Progenitor cell of endocrine pancreas (in vitro differentiated cells): Measurements from ENCODE around the gene HABP4. TPM values are rescaled to one million over a fixed set of nuclear protein-coding genes. Genes with fewer than 3 reads are reported as not detected.
A peak's percentile ranks its signal among the peaks of the same experiment; 100 is the strongest.

Experiments
- DNase-seq: peaks from one replicate; pipeline ENCODE4 v3.0.0; 2021; ENCODE audit warnings: low spot score; ENCODE audit not compliant: unreplicated experiment
- H3K27ac Mint-ChIP-seq: 2 replicates; pipeline ENCODE4 v1.8.0; 2021; ENCODE audit warnings: mild to moderate bottlenecking, moderate library complexity, mixed read lengths
- H3K27me3 Mint-ChIP-seq: 2 replicates; pipeline ENCODE4 v1.8.0; 2021; ENCODE audit warnings: mixed read lengths
- H3K36me3 Mint-ChIP-seq: 2 replicates; pipeline ENCODE4 v1.8.0; 2022; ENCODE audit warnings: mixed read lengths; ENCODE audit not compliant: insufficient read depth
- H3K4me1 Mint-ChIP-seq: 2 replicates; pipeline ENCODE4 v1.8.0; 2021; ENCODE audit warnings: low read depth, mixed read lengths
- H3K4me3 Mint-ChIP-seq: 2 replicates; pipeline ENCODE4 v1.8.0; 2021; ENCODE audit warnings: low read depth, mild to moderate bottlenecking, moderate library complexity, mixed read lengths
- H3K9me3 Mint-ChIP-seq: 2 replicates; pipeline ENCODE4 v1.8.0; 2021; ENCODE audit warnings: low read depth, mixed read lengths
- CTCF ChIP-seq: fragments of 200-600 bp; sonication (generic); IDR thresholded peaks from one replicate; pipeline ENCODE4 v1.5.0; 2021; ENCODE audit warnings: antibody characterized with exemption, mild to moderate bottlenecking; ENCODE audit not compliant: unreplicated experiment
- total RNA-seq: library from RNA; stranded (reverse); gene quantifications from 2 replicates; pipeline ENCODE4 v1.2.1, GENCODE V29; 2021

The HABP4 gene
- total RNA-seq, 1 donor from 2014 or later, result 15.5 TPM

- no peak overlapping the region for H3K4me3 Mint-ChIP-seq
- DNase-seq, result no peak
- H3K4me1 Mint-ChIP-seq, result peaks cover 4% of the 10 kb centered on the region
- no peak overlapping the region for H3K27ac Mint-ChIP-seq
- H3K27me3 Mint-ChIP-seq, result no peaks in the 10 kb centered on the region
- TF ChIP-seq CTCF, result no peak
- peaks cover 21% of the 10 kb centered on the region for H3K36me3 Mint-ChIP-seq
- H3K9me3 Mint-ChIP-seq, result no peaks in the 10 kb centered on the region
These were observed 33.9 kb downstream of the HABP4 start for GRCh38 chr9:96483733-96484390.

- Mint-ChIP-seq H3K36me3 (peaks cover 23% of the 10 kb centered on the region), H3K4me1 (peaks cover 4% of the 10 kb centered on the region), H3K27me3 (no peaks in the 10 kb centered on the region), H3K9me3 (no peaks in the 10 kb centered on the region), H3K4me3 (no peak overlapping the region), H3K27ac (no peak overlapping the region)
- no peak for TF ChIP-seq CTCF
- no peak for DNase-seq
These were observed 34.6 kb downstream of the HABP4 start for GRCh38 chr9:96484521-96484931.

GRCh38 chr9:96485280-96485679 lies 35.3 kb downstream of the HABP4 start:
- H3K27ac Mint-ChIP-seq, result no peak overlapping the region
- H3K4me3 Mint-ChIP-seq, result no peak overlapping the region
- DNase-seq, result no peak
- no peaks in the 10 kb centered on the region for H3K9me3 Mint-ChIP-seq
- no peaks in the 10 kb centered on the region for H3K27me3 Mint-ChIP-seq
- peaks cover 5% of the 10 kb centered on the region for H3K4me1 Mint-ChIP-seq
- peaks cover 29% of the 10 kb centered on the region for H3K36me3 Mint-ChIP-seq
- TF ChIP-seq CTCF, result no peak

- Mint-ChIP-seq H3K36me3 (peaks cover 31% of the 10 kb centered on the region), H3K4me3 (no peak overlapping the region), H3K9me3 (no peaks in the 10 kb centered on the region), H3K4me1 (peaks cover 12% of the 10 kb centered on the region), H3K27me3 (no peaks in the 10 kb centered on the region), H3K27ac (peak overlapping the region; percentile 16)
- TF ChIP-seq CTCF, result no peak
- DNase-seq, result no peak
These were observed 36.5 kb downstream of the HABP4 start for GRCh38 chr9:96486386-96487028.

GRCh38 chr9:96487029-96487396 lies 37.0 kb downstream of the HABP4 start:
- peaks cover 14% of the 10 kb centered on the region for H3K4me1 Mint-ChIP-seq
- H3K9me3 Mint-ChIP-seq, result no peaks in the 10 kb centered on the region
- no peak for DNase-seq
- H3K36me3 Mint-ChIP-seq, result peaks cover 33% of the 10 kb centered on the region
- H3K4me3 Mint-ChIP-seq, result no peak overlapping the region
- H3K27ac Mint-ChIP-seq, result no peak overlapping the region
- no peak for TF ChIP-seq CTCF
- no peaks in the 10 kb centered on the region for H3K27me3 Mint-ChIP-seq
